Measurements from ENCODE around the gene C2CD3.

C2CD3 gene

DNA sequence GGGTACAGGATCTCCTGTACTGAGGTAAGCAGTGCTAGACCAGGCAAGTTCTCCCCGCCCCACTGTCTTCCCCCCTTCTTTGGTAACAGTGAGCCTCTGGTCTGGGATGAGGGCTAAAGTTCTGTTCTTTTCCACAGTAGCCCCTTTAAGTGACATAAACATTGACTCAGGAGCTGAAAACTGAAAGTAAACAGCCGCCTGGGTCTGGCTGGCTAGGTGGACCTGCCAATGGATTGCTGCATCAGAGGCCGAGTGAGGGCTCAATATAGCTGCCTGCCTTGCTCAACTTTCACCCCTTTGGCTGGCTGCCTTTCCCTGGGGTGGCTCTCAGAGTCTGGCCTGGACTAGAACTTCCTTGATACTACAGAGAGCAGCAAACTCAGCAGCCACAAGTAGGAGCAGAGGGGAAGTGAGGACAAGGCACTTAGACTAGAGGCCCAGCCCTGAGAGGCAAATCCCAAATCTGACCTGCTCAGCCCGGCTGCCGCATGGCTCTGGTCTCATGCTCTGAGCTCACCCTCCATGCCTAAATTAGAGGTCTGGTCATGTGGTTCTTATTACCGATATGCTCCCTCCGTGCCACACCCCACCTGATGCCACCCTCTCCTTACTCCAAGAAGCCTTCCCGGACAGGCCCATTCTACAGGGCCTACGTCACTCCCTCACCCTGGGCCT is 152.3 kb downstream of the C2CD3 start:
- no peak for DNase-seq

GRCh38 chr11:74017631-74018030 is 153.2 kb downstream of the C2CD3 start:
- no peak for DNase-seq

DNA sequence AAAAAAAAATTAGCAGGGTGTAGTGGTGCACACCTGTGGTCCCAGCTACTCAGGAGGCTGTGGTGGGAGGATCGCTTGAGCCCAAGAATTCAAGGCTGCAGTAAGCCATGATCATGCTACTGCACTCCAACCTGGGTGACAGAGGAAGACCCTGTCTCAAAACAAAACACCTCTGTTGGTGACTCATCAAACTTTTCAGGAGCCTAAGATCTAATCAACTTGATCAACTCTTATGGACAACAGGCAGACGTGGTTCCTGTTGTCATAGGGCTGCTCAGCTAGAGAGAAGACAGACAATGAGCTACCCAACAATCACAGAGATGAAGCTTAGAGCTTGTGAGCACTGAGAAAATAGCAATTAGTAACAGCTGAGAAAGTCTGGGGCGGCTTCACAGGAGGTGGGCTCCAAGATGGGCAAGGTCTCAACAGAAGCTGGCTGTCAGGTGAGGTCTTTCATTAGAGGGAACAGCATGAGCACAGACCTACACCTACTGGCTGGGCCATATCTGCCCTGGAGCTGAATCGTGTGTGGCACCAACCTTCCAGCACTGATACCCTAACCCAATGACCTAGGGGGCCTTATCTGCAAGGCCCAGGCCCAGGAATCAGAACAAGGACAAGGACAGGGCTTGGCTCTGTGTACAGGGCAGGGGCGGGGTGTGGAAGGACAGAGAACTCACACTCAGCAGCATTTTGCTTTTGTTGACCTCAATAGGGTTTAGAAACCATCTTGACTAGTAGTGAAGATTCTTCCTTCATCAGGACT is 154.7 kb downstream of the C2CD3 start:
- DNase-seq: no peak

DNA sequence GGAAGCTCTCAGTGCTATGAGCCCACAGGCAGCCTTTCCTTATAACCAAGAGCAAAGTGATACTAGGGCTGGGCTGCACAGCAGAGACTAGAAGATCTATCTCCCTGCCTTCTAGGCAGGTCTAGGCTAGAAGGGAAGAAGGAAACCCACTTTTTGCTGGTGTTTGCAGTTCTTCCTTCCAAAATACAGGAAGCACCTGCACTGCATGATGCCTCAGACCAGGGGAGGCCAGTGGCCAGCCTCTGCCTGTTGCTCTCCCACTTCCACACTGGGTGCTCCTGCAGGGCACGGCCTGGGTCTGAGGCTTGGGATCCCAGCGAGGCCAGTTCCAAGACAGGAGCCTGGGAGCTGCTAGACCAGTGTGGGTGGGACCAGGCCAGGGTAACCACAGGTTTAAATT is 155.9 kb downstream of the C2CD3 start:
- DNase-seq: no peak

DNA sequence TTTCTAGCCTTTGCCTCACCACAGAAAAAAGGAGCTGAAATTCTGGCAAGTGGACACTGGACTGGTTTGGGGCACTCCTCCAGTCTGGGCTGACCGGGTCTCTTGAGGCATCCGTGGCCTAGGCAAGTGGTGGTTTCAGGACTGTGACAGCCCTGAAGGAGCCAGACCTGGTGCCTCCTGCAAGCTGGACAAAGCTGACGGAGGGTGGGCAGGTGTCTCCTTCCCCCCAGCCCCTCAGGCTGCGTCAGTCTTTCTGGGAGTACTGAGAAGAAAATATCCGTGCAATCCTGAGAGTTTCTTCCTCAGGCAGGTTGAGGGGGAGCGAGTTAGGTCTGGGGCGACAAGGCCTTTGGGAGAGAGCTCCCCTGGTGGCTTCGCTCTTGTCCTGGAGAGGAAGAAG is 157.7 kb downstream of the C2CD3 start:
- no peak for DNase-seq

DNA sequence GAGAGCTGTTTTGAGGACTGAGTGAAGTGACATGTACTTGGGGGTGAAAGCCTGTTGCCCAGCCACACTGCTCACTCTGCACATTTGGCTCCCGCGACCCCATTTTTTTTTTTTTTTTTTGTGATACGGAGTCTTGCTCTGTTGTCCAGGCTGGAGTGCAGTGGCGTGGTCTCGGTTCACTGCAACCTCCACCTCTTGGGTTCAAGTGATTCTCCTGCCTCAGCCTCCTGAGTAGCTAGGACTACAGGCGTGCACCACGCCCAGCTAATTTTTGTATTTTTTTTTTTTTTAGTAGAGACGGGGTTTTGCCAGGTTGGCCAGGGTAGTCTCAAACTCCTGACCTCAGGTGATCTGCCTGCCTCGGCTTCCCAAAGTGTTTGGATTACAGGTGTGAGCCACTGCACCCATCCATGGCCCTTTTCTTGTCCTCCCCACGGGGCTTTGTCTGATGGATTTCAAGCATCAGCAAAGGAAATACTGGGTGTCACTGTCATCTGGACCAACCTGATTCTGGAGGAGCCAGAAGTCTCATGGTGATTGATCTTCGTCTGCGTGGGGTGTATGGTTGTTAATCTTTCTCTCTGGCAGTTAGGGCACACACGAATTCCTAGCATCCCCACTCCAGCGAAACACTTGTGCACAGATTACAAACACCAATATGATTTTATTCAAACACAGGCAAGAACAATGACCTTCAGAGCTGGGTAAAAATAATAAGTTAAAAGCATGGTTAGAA is 158.6 kb downstream of the C2CD3 start:
- no peak for DNase-seq

DNA sequence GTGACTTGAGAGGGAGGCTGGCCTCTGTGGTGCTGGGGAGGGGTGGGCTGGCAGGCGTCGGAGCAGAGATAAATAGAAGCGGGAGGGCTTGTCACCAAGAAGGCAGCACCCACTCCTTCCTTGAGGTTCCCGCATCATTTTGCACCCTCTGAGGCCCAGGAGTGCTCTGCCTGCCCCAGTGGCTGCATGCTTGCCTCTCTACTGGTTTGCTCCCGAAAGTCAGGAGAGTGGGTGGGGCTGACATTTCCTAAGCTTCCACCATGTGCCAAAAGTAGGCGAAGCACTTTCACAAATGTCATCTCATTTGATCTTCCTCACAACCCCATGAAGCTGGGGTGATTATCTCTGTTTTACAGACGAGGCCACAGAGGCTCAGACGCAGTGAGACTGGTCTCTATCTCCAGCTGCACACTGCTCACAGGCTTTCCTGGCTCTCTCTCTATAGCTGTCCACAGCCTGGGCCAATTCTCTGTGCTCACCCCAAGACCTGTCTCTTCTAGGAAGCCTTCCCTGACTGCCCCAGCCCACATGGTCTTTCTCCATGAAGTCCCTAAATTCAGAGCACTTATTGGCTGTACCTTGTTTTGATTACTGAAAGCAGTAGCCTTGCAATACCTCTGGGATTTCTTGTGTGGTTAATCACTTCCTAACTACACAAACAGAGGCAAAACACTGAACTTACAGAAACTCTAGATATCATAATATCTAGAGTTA is 159.3 kb downstream of the C2CD3 start:
- no peak for DNase-seq

- no peak for DNase-seq
These were observed 160.2 kb downstream of the C2CD3 start for GRCh38 chr11:74010306-74011300.

DNA sequence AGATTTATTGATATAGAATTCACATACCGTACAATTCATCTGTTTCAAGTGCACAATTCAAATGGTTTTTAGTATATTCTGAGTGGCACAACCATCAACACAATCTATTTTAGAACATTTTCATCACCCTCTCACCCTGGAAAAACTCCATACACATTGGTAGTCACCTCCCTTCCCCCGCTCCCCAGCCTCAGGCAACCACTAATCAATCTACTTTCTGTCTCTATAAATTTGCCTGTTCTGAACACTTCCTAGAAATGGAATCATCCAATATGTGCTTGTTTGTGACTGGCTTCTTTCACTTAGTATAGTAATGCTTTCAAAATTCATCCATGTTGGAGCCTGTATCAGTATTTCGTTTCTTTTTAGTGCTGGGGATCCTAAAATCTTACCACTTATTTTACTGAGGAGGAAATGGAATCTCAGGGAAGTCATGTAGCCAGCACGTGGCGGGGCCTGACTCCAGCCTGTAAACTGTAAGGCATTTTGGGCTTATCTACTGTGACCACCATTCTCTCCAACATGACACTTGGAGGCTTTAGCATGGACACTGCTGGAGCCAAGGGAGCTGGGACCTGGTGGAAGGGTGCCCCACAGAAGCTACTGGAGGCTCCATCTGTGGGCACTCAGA is 161.0 kb downstream of the C2CD3 start:
- no peak for DNase-seq

GRCh38 chr11:74009230-74009547 is 161.6 kb downstream of the C2CD3 start:
- no peak for DNase-seq

DNA sequence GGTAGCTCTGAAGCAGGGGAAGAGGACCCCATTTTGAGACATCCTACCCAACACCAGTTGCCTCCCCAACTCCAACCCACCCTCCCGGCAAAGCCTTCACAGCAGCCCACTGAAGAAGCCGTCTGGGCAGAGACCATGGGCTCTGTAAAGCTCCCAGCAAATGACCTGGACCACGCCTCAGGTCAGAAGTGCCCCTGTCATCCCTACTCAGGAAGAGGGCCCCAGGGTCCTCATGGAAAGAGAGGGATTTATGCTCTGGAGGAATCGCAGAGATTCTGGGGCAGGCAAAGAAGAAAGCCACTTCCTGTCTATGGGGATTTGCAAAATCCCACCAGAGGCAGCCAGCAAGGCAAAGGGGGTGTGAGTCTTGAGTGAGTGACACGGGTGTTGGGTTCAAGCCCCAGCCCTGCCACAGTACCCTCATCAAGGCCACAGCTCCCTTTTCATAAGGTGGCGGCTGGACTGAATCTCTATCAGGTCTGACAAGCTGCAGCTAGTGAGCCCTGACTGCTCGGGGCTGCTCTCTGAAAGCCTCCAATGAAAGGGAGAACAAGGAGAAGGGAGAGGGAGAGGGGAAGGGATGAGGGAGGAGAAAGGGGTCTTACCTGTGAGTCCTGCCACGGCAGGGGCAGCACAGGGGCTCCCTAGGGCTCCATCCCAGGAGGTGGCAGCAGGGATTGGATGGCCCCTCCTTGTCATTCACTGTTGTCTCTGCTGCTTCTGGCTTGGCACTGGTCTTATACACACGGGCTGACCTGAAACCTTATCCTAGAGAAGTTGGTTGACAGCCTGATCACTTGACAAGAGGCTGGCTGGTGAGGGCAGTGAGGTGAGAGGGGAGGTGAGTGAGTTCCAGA is 162.2 kb downstream of the C2CD3 start, which contains the start of gene UCP3:
Gene UCP3, minus strand, starts transcription at position 713 of the 857 bp plus-strand sequence. CDS start 2,043 bp downstream, outside the sequence.
- no peak for DNase-seq

DNA sequence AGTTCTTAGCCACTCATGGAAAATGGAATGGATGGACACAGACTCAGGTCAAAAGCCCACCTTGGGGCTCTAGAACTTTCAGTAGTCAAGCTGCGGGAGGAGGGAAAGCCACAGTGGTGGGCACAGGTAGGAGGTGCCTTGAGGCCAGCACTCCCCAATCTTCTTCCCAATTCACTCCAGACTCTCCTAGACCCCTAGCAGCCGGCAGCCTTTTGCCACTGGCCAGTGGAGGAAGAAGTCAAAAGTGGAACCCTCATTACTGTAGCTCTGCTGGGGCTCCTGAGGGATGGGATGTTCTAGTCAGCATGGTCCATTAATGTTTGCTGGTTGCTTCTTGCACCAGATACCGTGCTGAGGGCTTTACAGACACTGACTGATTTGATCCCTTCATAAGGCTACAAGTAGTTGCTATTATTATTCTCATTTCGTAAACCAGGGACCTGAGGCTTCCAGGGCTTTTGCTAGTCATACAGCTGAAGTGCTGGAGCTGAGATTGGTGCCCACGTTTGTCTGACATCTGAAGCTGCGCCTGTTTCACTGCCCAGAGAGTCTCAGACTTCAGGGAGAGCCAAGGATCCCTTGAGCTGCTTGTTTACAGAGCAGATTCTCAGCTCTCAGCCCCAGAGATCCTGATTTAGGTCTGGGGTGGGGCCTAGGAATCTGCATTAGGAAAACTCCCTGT is 163.0 kb downstream of the C2CD3 start:
- no peak for DNase-seq

GRCh38 chr11:74006743-74007304 is 164.0 kb downstream of the C2CD3 start:
- DNase-seq: no peak

- no peak for DNase-seq
These were observed 164.9 kb downstream of the C2CD3 start for GRCh38 chr11:74005721-74006517.

- DNase-seq: no peak
These were observed 165.8 kb downstream of the C2CD3 start for GRCh38 chr11:74004759-74005615.

GRCh38 chr11:74004046-74004695 is 166.6 kb downstream of the C2CD3 start:
- DNase-seq: no peak

DNA sequence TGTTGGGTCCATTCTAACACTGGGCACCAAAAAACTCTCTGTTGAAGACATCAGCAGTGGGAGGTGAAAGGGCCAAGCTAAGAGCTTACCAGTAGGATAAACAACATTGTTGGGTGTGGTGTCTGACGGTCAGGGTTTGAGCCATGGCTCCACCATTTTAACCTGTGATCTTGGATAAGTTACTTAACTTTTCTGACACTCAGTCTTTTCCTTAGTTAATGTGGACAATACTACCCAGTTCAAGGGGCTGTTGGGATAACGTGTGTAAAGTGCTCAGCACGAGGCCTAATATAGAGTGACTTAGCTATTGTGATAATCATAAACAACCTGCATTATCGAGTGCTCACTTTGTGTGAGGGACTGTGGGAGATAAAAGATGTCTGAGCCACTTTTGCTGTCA is 168.0 kb downstream of the C2CD3 start:
- DNase-seq: no peak

Measured in NCI-H1417 treated with DMSO at 0.1 percent for 48 hours (cell line).